Fibroblast of lung (primary cell): Measurements from ENCODE around the gene MITF.

Experiments
- EZH2 ChIP-seq: IDR thresholded peaks from 2 replicates; pipeline ENCODE4 v1.5.1; 2012; ENCODE audit warnings: low read length, control low read depth, mild to moderate bottlenecking; ENCODE audit errors: missing control alignments
- TF ChIP-seq, protein P1 (sequence below), 2 donors: IDR thresholded peaks in 1 of 2; conservative IDR thresholded peaks in 1 of 2; 1 replicate in 1 of 2; 2 replicates in 1 of 2; pipeline ENCODE4 v1.5.1; 2011 to 2012; ENCODE audit warnings: low read length in 2 of 2, control low read depth in 1 of 2, inconsistent platforms in 1 of 2, low read depth in 1 of 2, mild to moderate bottlenecking in 1 of 2

DNA sequence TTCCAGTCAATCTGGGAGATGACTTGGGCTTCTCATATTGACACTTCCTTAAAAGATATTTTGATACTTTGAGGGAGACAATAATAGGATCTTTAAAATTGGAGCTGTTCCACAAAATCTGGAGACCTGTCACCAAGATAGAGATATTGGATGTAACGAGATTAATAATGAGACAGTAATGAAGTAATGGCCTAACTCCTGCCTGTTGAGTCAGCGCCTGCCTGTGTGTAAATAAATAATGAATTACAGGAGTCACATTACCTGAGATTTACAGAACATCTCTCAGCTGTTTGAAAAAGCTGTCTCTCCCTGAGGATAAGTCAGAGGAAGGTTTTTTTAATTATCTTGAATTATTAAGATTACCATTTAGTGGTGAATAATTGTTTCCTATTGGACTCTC, 43.8 kb upstream of the MITF start:
- TF ChIP-seq EZH2 = no peak
- TF ChIP-seq, protein P1, sequence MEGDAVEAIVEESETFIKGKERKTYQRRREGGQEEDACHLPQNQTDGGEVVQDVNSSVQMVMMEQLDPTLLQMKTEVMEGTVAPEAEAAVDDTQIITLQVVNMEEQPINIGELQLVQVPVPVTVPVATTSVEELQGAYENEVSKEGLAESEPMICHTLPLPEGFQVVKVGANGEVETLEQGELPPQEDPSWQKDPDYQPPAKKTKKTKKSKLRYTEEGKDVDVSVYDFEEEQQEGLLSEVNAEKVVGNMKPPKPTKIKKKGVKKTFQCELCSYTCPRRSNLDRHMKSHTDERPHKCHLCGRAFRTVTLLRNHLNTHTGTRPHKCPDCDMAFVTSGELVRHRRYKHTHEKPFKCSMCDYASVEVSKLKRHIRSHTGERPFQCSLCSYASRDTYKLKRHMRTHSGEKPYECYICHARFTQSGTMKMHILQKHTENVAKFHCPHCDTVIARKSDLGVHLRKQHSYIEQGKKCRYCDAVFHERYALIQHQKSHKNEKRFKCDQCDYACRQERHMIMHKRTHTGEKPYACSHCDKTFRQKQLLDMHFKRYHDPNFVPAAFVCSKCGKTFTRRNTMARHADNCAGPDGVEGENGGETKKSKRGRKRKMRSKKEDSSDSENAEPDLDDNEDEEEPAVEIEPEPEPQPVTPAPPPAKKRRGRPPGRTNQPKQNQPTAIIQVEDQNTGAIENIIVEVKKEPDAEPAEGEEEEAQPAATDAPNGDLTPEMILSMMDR (conservative IDR thresholded peaks at IDR 0.05 in 1 of 2, IDR thresholded peaks at IDR 0.05 in 1 of 2; ENCODE audit: low read depth in 1 of 2, low read length in 2 of 2) = no peak
